Measurements from ENCODE around the gene RASD1. TPM values are rescaled to one million over a fixed set of nuclear protein-coding genes. Genes with fewer than 3 reads are reported as not detected.

RASD1 gene
- polyA plus RNA-seq, 1 of the 3 experiments (the other 2 are of a cell fraction) = 0.43 TPM

- no peak for DNase-seq
- Histone ChIP-seq H3K4me2 (no peak overlapping the region), H3K9me3 (no peaks in the 10 kb centered on the region), H2AFZ (ENCODE audit: low read depth) (no peak overlapping the region), H3K4me1 (ENCODE audit: control insufficient read depth in 1 of 2, insufficient read depth in 2 of 2, low read depth in 1 of 2, low read length in 1 of 2) (peaks cover 0 to 9% of the 10 kb centered on the region in 2 experiments; a peak in 1 of 4 replicates), H3K79me2 (ENCODE audit: insufficient read depth) (no peaks in the 10 kb centered on the region), H3K27ac (ENCODE audit: low read depth in 2 of 2, low read length in 1 of 2) (no peak overlapping the region), H3K27me3 (ENCODE audit: insufficient read depth) (no peaks in the 10 kb centered on the region), H4K20me1 (ENCODE audit: insufficient read depth) (no peaks in the 10 kb centered on the region), H3K4me3 (ENCODE audit: low read depth in 2 of 2, low read length in 1 of 2) (no peak overlapping the region), H3F3A (replicated peaks; ENCODE audit: insufficient read depth) (peaks cover 5% of the 10 kb centered on the region), H3K9ac (no peak overlapping the region), H3K36me3 (replicated peaks in 1 of 2; ENCODE audit: control insufficient read depth in 1 of 2, insufficient read depth in 2 of 2, low read length in 1 of 2) (no peaks in the 10 kb centered on the region), H3K9me2 (no peaks in the 10 kb centered on the region)
- POLR2A ChIA-PET = interaction anchor here (1.2 kb wide), 1 partner anchor 16 kb away, joined by 3 read pairs; no protein-coding TSS in a partner anchor
- 87% methylated on average over 17 of the region's 17 CpGs for WGBS (ENCODE audit: low lambda C conversion rate)
- TF ChIP-seq POLR2AphosphoS5 (IDR thresholded peaks at IDR 0.05; ENCODE audit: low read depth, low read length) (no peak), TEAD4 (IDR thresholded peaks at IDR 0.05; ENCODE audit: borderline replicate concordance, insufficient read depth) (no peak), RFX5 (IDR thresholded peaks at IDR 0.05; ENCODE audit: low read length) (no peak), TAF1 (IDR thresholded peaks at IDR 0.05; ENCODE audit: borderline replicate concordance, low read depth, low read length) (no peak), CTCF (IDR thresholded peaks at IDR 0.05) (no peak), RXRA (IDR thresholded peaks at IDR 0.05; ENCODE audit: borderline replicate concordance, low read depth) (no peak), ZBTB33 (IDR thresholded peaks at IDR 0.05; ENCODE audit: borderline replicate concordance, low read depth) (no peak), YY1 (IDR thresholded peaks at IDR 0.05; ENCODE audit: low read depth) (no peak), RCOR1 (IDR thresholded peaks at IDR 0.05; ENCODE audit: low read length) (no peak), MAX (IDR thresholded peaks at IDR 0.05; ENCODE audit: low read depth) (no peak)
- CTCF ChIA-PET = interaction anchor here (1.0 to 3.8 kb wide), 5 partner anchors 12 to 172 kb away, joined by 3 to 16 read pairs (median 4); partner anchors contain the start of gene RASD1
These were observed 31.8 kb upstream of the RASD1 start for GRCh38 chr17:17527956-17528500.

GRCh38 chr17:17527534-17527933 lies 31.3 kb upstream of the RASD1 start:
- H3K27me3 ChIP-seq (ENCODE audit: insufficient read depth) = no peaks in the 10 kb centered on the region
- no peak overlapping the region for H3K4me2 ChIP-seq
- WGBS (ENCODE audit: low lambda C conversion rate) = 94% methylated on average over 8 of the region's 11 CpGs
- ChIA-PET POLR2A (interaction anchor here (1.2 kb wide), 1 partner anchor 17 kb away, joined by 3 read pairs; no protein-coding TSS in a partner anchor), CTCF (interaction anchor here (1.0 to 3.8 kb wide), 5 partner anchors 12 to 171 kb away, joined by 3 to 16 read pairs (median 4); partner anchors contain the start of gene RASD1)
- H3K4me3 ChIP-seq (ENCODE audit: low read depth in 2 of 2, low read length in 1 of 2) = no peak overlapping the region
- H3F3A ChIP-seq (replicated peaks; ENCODE audit: insufficient read depth) = peaks cover 5% of the 10 kb centered on the region
- no peaks in the 10 kb centered on the region for H3K79me2 ChIP-seq (ENCODE audit: insufficient read depth)
- H3K36me3 ChIP-seq (replicated peaks in 1 of 2; ENCODE audit: control insufficient read depth in 1 of 2, insufficient read depth in 2 of 2, low read length in 1 of 2) = no peaks in the 10 kb centered on the region
- H3K9me2 ChIP-seq = no peaks in the 10 kb centered on the region
- no peak overlapping the region for H3K27ac ChIP-seq (ENCODE audit: low read depth in 2 of 2, low read length in 1 of 2)
- H3K9ac ChIP-seq = no peak overlapping the region
- no peaks in the 10 kb centered on the region for H3K9me3 ChIP-seq
- H3K4me1 ChIP-seq (ENCODE audit: control insufficient read depth in 1 of 2, insufficient read depth in 2 of 2, low read depth in 1 of 2, low read length in 1 of 2) = peaks cover 0 to 14% of the 10 kb centered on the region in 2 experiments; a peak in 1 of 4 replicates
- H2AFZ ChIP-seq (ENCODE audit: low read depth) = no peak overlapping the region
- no peaks in the 10 kb centered on the region for H4K20me1 ChIP-seq (ENCODE audit: insufficient read depth)
- no peak for DNase-seq
- TF ChIP-seq FOXJ3 (CRISPR knock-in tag; IDR thresholded peaks at IDR 0.05) (no peak), MXI1 (IDR thresholded peaks at IDR 0.05; ENCODE audit: low read depth, low read length) (no peak), TCF12 (IDR thresholded peaks at IDR 0.05) (no peak), CTCF (IDR thresholded peaks at IDR 0.05) (no peak), JUND (IDR thresholded peaks at IDR 0.05) (no peak), RXRA (IDR thresholded peaks at IDR 0.05; ENCODE audit: borderline replicate concordance, low read depth) (no peak), EP300 (IDR thresholded peaks at IDR 0.05; ENCODE audit: borderline replicate concordance in 1 of 2, low read depth in 1 of 2, low read length in 1 of 2) (no peak), MAX (IDR thresholded peaks at IDR 0.05; ENCODE audit: low read depth) (no peak), NFIC (IDR thresholded peaks at IDR 0.05; ENCODE audit: borderline replicate concordance) (no peak), TEAD4 (IDR thresholded peaks at IDR 0.05; ENCODE audit: borderline replicate concordance, insufficient read depth) (no peak), YY1 (IDR thresholded peaks at IDR 0.05; ENCODE audit: low read depth) (no peak), RFX5 (IDR thresholded peaks at IDR 0.05; ENCODE audit: low read length) (no peak), RCOR1 (IDR thresholded peaks at IDR 0.05; ENCODE audit: low read length) (no peak), TAF1 (IDR thresholded peaks at IDR 0.05; ENCODE audit: borderline replicate concordance, low read depth, low read length) (no peak), GATA2 (CRISPR knock-in tag; IDR thresholded peaks at IDR 0.05) (no peak)
- TF ChIP-seq, protein P1, sequence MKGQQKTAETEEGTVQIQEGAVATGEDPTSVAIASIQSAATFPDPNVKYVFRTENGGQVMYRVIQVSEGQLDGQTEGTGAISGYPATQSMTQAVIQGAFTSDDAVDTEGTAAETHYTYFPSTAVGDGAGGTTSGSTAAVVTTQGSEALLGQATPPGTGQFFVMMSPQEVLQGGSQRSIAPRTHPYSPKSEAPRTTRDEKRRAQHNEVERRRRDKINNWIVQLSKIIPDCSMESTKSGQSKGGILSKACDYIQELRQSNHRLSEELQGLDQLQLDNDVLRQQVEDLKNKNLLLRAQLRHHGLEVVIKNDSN (IDR thresholded peaks at IDR 0.05; ENCODE audit: borderline replicate concordance, low read depth) = no peak

All from SK-N-SH (cell line).